ENCODE measurements around the gene ENOX1. TPM values are rescaled to one million over a fixed set of nuclear protein-coding genes. Genes with fewer than 3 reads are reported as not detected.

Gene ENOX1
- total and polyA plus RNA-seq, 2 of the 8 experiments (the other 6 are each of a cell fraction or from before 2014, with no cell fraction given) = 0.23 to 0.37 TPM

- H2BK15ac ChIP-seq (ENCODE audit: low read length) = no peak overlapping the region
- no peak overlapping the region for H3K9ac ChIP-seq (replicated peaks in 1 of 4; ENCODE audit: extremely low read depth in 1 of 4, low read depth in 3 of 4, low read length in 3 of 4)
- WGBS, 2 experiments (ENCODE audit: extremely low coverage in 1 of 2, insufficient coverage in 1 of 2, insufficient read length in 1 of 2, insufficient replicate concordance in 2 of 2, low coverage in 1 of 2, low lambda C conversion rate in 2 of 2, missing lambda C conversion rate in 1 of 2) = 92% methylated on average over 1 of the region's 1 CpG; no CpG with 5 or more reads in 1 of the 2 experiments
- no peaks in the 10 kb centered on the region for H3K9me3 ChIP-seq (ENCODE audit: insufficient read depth in 2 of 2, low read depth in 1 of 2, low read length in 1 of 2)
- no peak overlapping the region for H2AFZ ChIP-seq (ENCODE audit: low read length)
- H3K4me1 ChIP-seq (replicated peaks in 1 of 4; ENCODE audit: control insufficient read depth in 3 of 4, insufficient read depth in 4 of 4, low read length in 3 of 4) = 0 out of 7 replicates have a peak, but pooled peaks cover 0 to 2% (median 0%) of the 10 kb centered on the region in 4 experiments
- no peaks in the 10 kb centered on the region for H3K79me1 ChIP-seq (ENCODE audit: low read depth, low read length)
- no peak overlapping the region for H2AK5ac ChIP-seq (ENCODE audit: low read depth, low read length)
- POLR2A ChIA-PET (ENCODE audit: partially characterized antibody) = no interaction called here
- no peak overlapping the region for H4K8ac ChIP-seq (ENCODE audit: extremely low read depth, insufficient read depth, low read length)
- DNase-seq (ENCODE audit: low read depth in 1 of 2, low spot score in 2 of 2) = no peak
- no peak overlapping the region for H3K4me3 ChIP-seq (ENCODE audit: extremely low read depth in 1 of 4, insufficient read depth in 2 of 4, low read depth in 3 of 4, low read length in 4 of 4)
- no peaks in the 10 kb centered on the region for H3K36me3 ChIP-seq (ENCODE audit: control insufficient read depth in 2 of 4, insufficient read depth in 4 of 4, low read length in 3 of 4)
- no peak for FAIRE-seq
- H3K18ac ChIP-seq (ENCODE audit: extremely low read depth, low read length) = no peak overlapping the region
- H3K4me2 ChIP-seq (ENCODE audit: insufficient read depth in 1 of 2, low read depth in 2 of 2, low read length in 2 of 2) = no peak overlapping the region
- H4K20me1 ChIP-seq (replicated peaks in 1 of 2; ENCODE audit: control insufficient read depth in 1 of 2, insufficient read depth in 2 of 2, low read length in 2 of 2) = no peaks in the 10 kb centered on the region
- no peak overlapping the region for H2BK20ac ChIP-seq (ENCODE audit: low read length)
- H2BK5ac ChIP-seq (ENCODE audit: low read depth, low read length) = no peak overlapping the region
- CTCF ChIA-PET (ENCODE audit: partially characterized antibody) = interaction anchor here (0.6 kb wide), 1 partner anchor 203 kb away, joined by 4 read pairs; no protein-coding TSS in a partner anchor
- H3K27ac ChIP-seq (ENCODE audit: low read depth, low read length) = no peak overlapping the region
- no peaks in the 10 kb centered on the region for H3K23me2 ChIP-seq (ENCODE audit: low read depth, low read length)
- no peak overlapping the region for H3K14ac ChIP-seq (ENCODE audit: insufficient read length)
- no peaks in the 10 kb centered on the region for H3K27me3 ChIP-seq (replicated peaks in 1 of 4; ENCODE audit: control insufficient read depth in 3 of 4, extremely low read depth in 1 of 4, insufficient read depth in 3 of 4, low read length in 3 of 4)
- no peak overlapping the region for H4K5ac ChIP-seq (ENCODE audit: insufficient read length, low read depth, low read length)
- H3K79me2 ChIP-seq (ENCODE audit: control insufficient read depth in 1 of 2, insufficient read depth in 2 of 2, low read length in 2 of 2) = no peaks in the 10 kb centered on the region
- H3K4ac ChIP-seq (replicated peaks; ENCODE audit: insufficient read length, low read depth, low read length) = no peak overlapping the region
- H3K56ac ChIP-seq (replicated peaks; ENCODE audit: insufficient read length, low read depth, low read length) = no peak overlapping the region
- H3K23ac ChIP-seq (ENCODE audit: insufficient read length) = no peak overlapping the region
- no peak overlapping the region for H2BK12ac ChIP-seq (ENCODE audit: low read depth, low read length)
- H2BK120ac ChIP-seq (replicated peaks; ENCODE audit: low read depth, low read length) = no peak overlapping the region
- no peak overlapping the region for H4K91ac ChIP-seq (replicated peaks; ENCODE audit: insufficient read length, low read length)
- TF ChIP-seq POLR2AphosphoS5 (IDR thresholded peaks at IDR 0.05; ENCODE audit: low read depth, low read length) = no peak
- TF ChIP-seq NANOG (IDR thresholded peaks at IDR 0.05; ENCODE audit: insufficient read depth, low read depth, low read length, poor library complexity, severe bottlenecking) = no peak
- TF ChIP-seq BRCA1 (IDR thresholded peaks at IDR 0.05; ENCODE audit: low read depth, low read length) = no peak
- no peak for TF ChIP-seq TAF7 (optimal IDR thresholded peaks at IDR 0.05; ENCODE audit: borderline replicate concordance, low read depth, low read length)
- TF ChIP-seq SIN3A (conservative IDR thresholded peaks at IDR 0.05 in 1 of 2, IDR thresholded peaks at IDR 0.05 in 1 of 2; ENCODE audit: low read depth in 1 of 2, low read length in 2 of 2) = no peak
- no peak for TF ChIP-seq ATF2 (IDR thresholded peaks at IDR 0.05; ENCODE audit: low read length)
- no peak for TF ChIP-seq SUZ12 (IDR thresholded peaks at IDR 0.05; ENCODE audit: low read length)
- no peak for TF ChIP-seq POLR2A (IDR thresholded peaks at IDR 0.05; ENCODE audit: control extremely low read depth in 1 of 2, low read depth in 2 of 2, low read length in 2 of 2)
- no peak for TF ChIP-seq TAF1 (IDR thresholded peaks at IDR 0.05; ENCODE audit: low read depth, low read length)
- no peak for TF ChIP-seq GABPA (IDR thresholded peaks at IDR 0.05; ENCODE audit: borderline replicate concordance, insufficient read depth, low read length)
- no peak for TF ChIP-seq RFX5 (IDR thresholded peaks at IDR 0.05; ENCODE audit: borderline replicate concordance, low read depth, low read length)
- TF ChIP-seq YY1 (IDR thresholded peaks at IDR 0.05; ENCODE audit: low read depth, low read length) = no peak
- no peak for TF ChIP-seq FOSL1 (IDR thresholded peaks at IDR 0.05; ENCODE audit: insufficient read depth, low read depth, low read length)
Measured at GRCh38 chr13:43515531-43515930, 271.2 kb downstream of the ENOX1 start.

All from H1 (cell line).